SU-DHL-6 (cell line): ENCODE results near the gene BAIAP3.

ENCODE experiments used
- H2AFZ ChIP-seq: fragments of 200-600 bp; sonication (generic); 2 replicates; pipeline ENCODE4 v1.6.1; 2014; ENCODE audit warnings: low read depth, mild to moderate bottlenecking, moderate library complexity, mixed read lengths, antibody characterized with exemption, low read length; ENCODE audit not compliant: severe bottlenecking
- H3F3A ChIP-seq: fragments of 200-600 bp; shearing (Covaris generic); 2 replicates; pipeline ENCODE4 v1.6.0; 2016; ENCODE audit warnings: antibody characterized with exemption, mild to moderate bottlenecking; ENCODE audit not compliant: insufficient read depth
- H3K27ac ChIP-seq: fragments of 200-600 bp; sonication (generic); 2 replicates; pipeline ENCODE4 v1.5.1; 2016; ENCODE audit warnings: low read depth, mild to moderate bottlenecking, low read length, moderate library complexity, mixed read lengths
- H3K27me3 ChIP-seq: fragments of 200-600 bp; sonication (generic), shearing (Covaris generic); 2 replicates; pipeline ENCODE4 v1.6.0; 2014; ENCODE audit warnings: mild to moderate bottlenecking, low read length
- H3K36me3 ChIP-seq: fragments of 200-600 bp; sonication (generic); 2 replicates; pipeline ENCODE4 v1.6.1; 2014; ENCODE audit warnings: mild to moderate bottlenecking, low read length, mixed read lengths
- H3K4me2 ChIP-seq: fragments of 300-600, 200-600 bp; shearing (Covaris generic), sonication (generic); 2 replicates; pipeline ENCODE4 v1.6.0; 2014; ENCODE audit warnings: low read length, low read depth, mild to moderate bottlenecking; ENCODE audit not compliant: poor library complexity, severe bottlenecking
- H3K4me3 ChIP-seq: fragments of 200-600 bp; sonication (generic); 2 replicates; pipeline ENCODE4 v1.5.1; 2014; ENCODE audit warnings: antibody characterized with exemption, low read length, mild to moderate bottlenecking, mixed read lengths; ENCODE audit not compliant: insufficient read depth, poor library complexity, severe bottlenecking
- H3K79me2 ChIP-seq: fragments of 200-600 bp; sonication (generic); 2 replicates; pipeline ENCODE4 v1.6.1; 2014; ENCODE audit warnings: mild to moderate bottlenecking, low read length, moderate library complexity; ENCODE audit not compliant: insufficient read depth
- H3K9ac ChIP-seq: fragments of 200-600 bp; sonication (generic); 2 replicates; pipeline ENCODE4 v1.7.0; 2014; ENCODE audit warnings: mild to moderate bottlenecking, low read length
- H3K9me2 ChIP-seq: fragments of 200-600 bp; sonication (generic); replicated peaks from 2 replicates; pipeline ENCODE4 v1.6.1; 2014; ENCODE audit warnings: low read length; ENCODE audit not compliant: insufficient read depth
- H3K9me3 ChIP-seq: fragments of 200-600 bp; sonication (generic); 2 replicates; pipeline ENCODE4 v1.6.1; 2014; ENCODE audit warnings: low read length, mixed read lengths; ENCODE audit not compliant: insufficient read depth
- H4K20me1 ChIP-seq: fragments of 200-600 bp; sonication (generic); 2 replicates; pipeline ENCODE4 v1.6.1; 2014; ENCODE audit warnings: low read depth, mild to moderate bottlenecking, antibody characterized with exemption, low read length, moderate library complexity, mixed read lengths
- CTCF ChIP-seq: fragments of 200-600 bp; sonication (generic); IDR thresholded peaks from one replicate; pipeline ENCODE4 v1.5.1; 2017; ENCODE audit warnings: antibody characterized with exemption, mild to moderate bottlenecking, low read length, moderate library complexity; ENCODE audit not compliant: insufficient read depth, poor library complexity, severe bottlenecking
- EZH2phosphoT487 ChIP-seq: fragments of 200-600 bp; sonication (generic), shearing (Covaris generic); conservative IDR thresholded peaks from 2 replicates; pipeline ENCODE4 v1.6.1; 2018; ENCODE audit warnings: mild to moderate bottlenecking, antibody characterized with exemption, low read length, moderate library complexity, mixed read lengths

The BAIAP3 gene

DNA sequence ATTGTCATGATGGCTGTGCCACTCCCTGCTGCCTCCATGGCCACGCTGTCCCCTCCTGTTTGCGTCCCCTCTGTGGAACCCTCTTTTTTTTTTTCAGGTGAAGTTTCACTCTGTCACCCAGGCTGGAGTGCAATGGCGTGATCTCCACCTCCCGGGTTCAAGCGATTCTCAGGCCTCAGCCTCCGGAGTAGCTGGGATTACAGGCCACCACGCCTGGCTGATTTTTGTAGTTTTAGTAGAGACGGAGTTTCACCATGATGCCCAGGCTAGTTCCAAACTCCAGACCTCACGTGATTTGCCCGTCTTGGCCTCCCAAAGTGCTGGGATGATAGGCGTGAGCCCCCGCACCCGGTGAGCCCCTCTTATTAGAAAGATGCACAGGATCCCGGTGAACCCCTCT is 35.0 kb upstream of the BAIAP3 start:
- Histone ChIP-seq H4K20me1 (no peaks in the 10 kb centered on the region), H3F3A (no peaks in the 10 kb centered on the region), H3K79me2 (no peaks in the 10 kb centered on the region), H3K4me2 (no peak overlapping the region), H3K9me3 (no peaks in the 10 kb centered on the region), H3K27ac (no peak overlapping the region), H3K9me2 (no peaks in the 10 kb centered on the region), H3K36me3 (no peaks in the 10 kb centered on the region), H2AFZ (no peak overlapping the region), H3K27me3 (no peaks in the 10 kb centered on the region), H3K9ac (no peak overlapping the region), H3K4me3 (no peak overlapping the region)
- TF ChIP-seq CTCF (no peak), EZH2phosphoT487 (no peak)

- no peak overlapping the region for H3K27ac ChIP-seq
- H3F3A ChIP-seq: peaks cover 6% of the 10 kb centered on the region
- no peaks in the 10 kb centered on the region for H3K27me3 ChIP-seq
- no peaks in the 10 kb centered on the region for H3K9me3 ChIP-seq
- no peak overlapping the region for H3K9ac ChIP-seq
- H3K4me2 ChIP-seq: no peak overlapping the region
- H2AFZ ChIP-seq: no peak overlapping the region
- H3K9me2 ChIP-seq: no peaks in the 10 kb centered on the region
- no peaks in the 10 kb centered on the region for H4K20me1 ChIP-seq
- no peak overlapping the region for H3K4me3 ChIP-seq
- no peak for TF ChIP-seq CTCF
- TF ChIP-seq EZH2phosphoT487: no peak
- H3K79me2 ChIP-seq: no peaks in the 10 kb centered on the region
- no peaks in the 10 kb centered on the region for H3K36me3 ChIP-seq
These were observed 34.2 kb upstream of the BAIAP3 start for GRCh38 chr16:1299012-1299867.

- H3K4me2 ChIP-seq: no peak overlapping the region
- H2AFZ ChIP-seq: no peak overlapping the region
- no peaks in the 10 kb centered on the region for H3K36me3 ChIP-seq
- H4K20me1 ChIP-seq: no peaks in the 10 kb centered on the region
- no peak for TF ChIP-seq EZH2phosphoT487
- TF ChIP-seq CTCF: no peak
- no peak overlapping the region for H3K9ac ChIP-seq
- H3K9me3 ChIP-seq: no peaks in the 10 kb centered on the region
- H3K27ac ChIP-seq: no peak overlapping the region
- H3K27me3 ChIP-seq: no peaks in the 10 kb centered on the region
- H3K4me3 ChIP-seq: no peak overlapping the region
- H3K79me2 ChIP-seq: no peaks in the 10 kb centered on the region
- no peaks in the 10 kb centered on the region for H3K9me2 ChIP-seq
- H3F3A ChIP-seq: peaks cover 7% of the 10 kb centered on the region
These were observed 33.6 kb upstream of the BAIAP3 start for GRCh38 chr16:1299868-1300203.
